Heart right ventricle (tissue), 16 donors: ENCODE measurements around the gene FAM13B. TPM values are rescaled to one million over a fixed set of nuclear protein-coding genes. Genes with fewer than 3 reads are reported as not detected.

Experiments used
- ATAC-seq, 8 donors: fragments of 200-7000 bp; cut with Tn5 transposase; one replicate each; pipeline ENCODE4 v1.9.1; 2020; ENCODE audit warnings: mild to moderate bottlenecking in 8 of 8, moderate library complexity in 8 of 8, moderate number of reproducible peaks in 1 of 8
- DNase-seq, 2 donors: peaks; one replicate each; pipeline ENCODE4 v3.0.0-alpha.2; 2020
- H3K27ac ChIP-seq, 10 donors: fragments of 200-600 bp; sonication (generic) in 2 of 10; one replicate each; pipeline versions ENCODE4 v1.5.0 to v1.8.0; 2020 to 2022; ENCODE audit warnings: mild to moderate bottlenecking in 3 of 10
- H3K27me3 ChIP-seq, 7 donors: fragments of 200-600 bp; one replicate each; pipeline ENCODE4 v1.8.0; 2021 to 2022; ENCODE audit warnings: mild to moderate bottlenecking in 2 of 7
- H3K36me3 ChIP-seq, 9 donors: fragments of 200-600 bp; sonication (generic) in 1 of 9; one replicate each; pipeline versions ENCODE4 v1.5.0 to v1.8.0; 2020 to 2022; ENCODE audit warnings: mild to moderate bottlenecking in 2 of 9
- H3K4me1 ChIP-seq, 9 donors: fragments of 200-600 bp; sonication (generic) in 1 of 9; one replicate each; pipeline versions ENCODE4 v1.5.0 to v1.8.0; 2020 to 2022; ENCODE audit warnings: mild to moderate bottlenecking in 4 of 9
- H3K4me3 ChIP-seq, 10 donors: fragments of 200-600 bp; sonication (generic) in 2 of 10; one replicate each; pipeline versions ENCODE4 v1.5.0 to v1.8.0; 2020 to 2022; ENCODE audit warnings: mild to moderate bottlenecking in 7 of 10, moderate library complexity in 2 of 10
- H3K9me3 ChIP-seq, 11 donors: fragments of 200-600 bp in 10 of 11; sonication (generic) in 2 of 11; one replicate each; pipeline versions ENCODE4 v1.5.0 to v1.8.0; 2013 to 2022; ENCODE audit warnings: mild to moderate bottlenecking in 2 of 11, control low read depth in 1 of 11, moderate library complexity in 1 of 11
- WGBS, 2 donors: extraction: QIAGEN DNeasy Blood & Tissue Kit; methylation state at CpG; one replicate each; pipeline ENCODE4 v1.1.7; 2013; ENCODE audit warnings: inconsistent platforms in 1 of 2; 5-methylcytosine and 5-hydroxymethylcytosine counted together
- intact Hi-C, 10 donors: fragments of 100-400 bp; cut with DNase I; formaldehyde crosslinking; loops; one replicate each; pipeline versions ENCODE4 v1.11.1 to v1.14.2; 2022
- polyA plus RNA-seq, 2 donors: library from polyadenylated mRNA; stranded (reverse); fragments of 200-250 nt; gene quantifications; one replicate each; pipeline ENCODE4 v1.2.3, GENCODE V29; 2013
- total RNA-seq, 10 donors: library from RNA; stranded (reverse); fragmentation: NEBNext Ultra II Directional in 3 of 10; extraction: Animal tissue kit (Norgen Biotek cat#: 25700) in 3 of 10; gene quantifications; one replicate each; pipeline versions ENCODE4 v1.2.1 to v1.2.4, GENCODE V29; 2021 to 2023
- TF ChIP-seq, protein P1 (sequence below), 9 donors: fragments of 200-600 bp; sonication (generic) in 2 of 9; IDR thresholded peaks; one replicate each; pipeline versions ENCODE4 v1.5.0 to v1.8.0; 2021 to 2022; ENCODE audit warnings: antibody characterized with exemption in 9 of 9, mild to moderate bottlenecking in 5 of 9, moderate library complexity in 1 of 9
- donor health status: Arrhythmogenic right ventricular cardiomyopathy.
- donor health status: ischemic (EF 13 %, LVEDD 7.1; RV severe dilation, severe dysfunction).
- donor health status: healthy with polysubstance abuse.
- donor health status: DM: no; HTN: yes; CAD: no.
- donor health status: DM: no; HTN: no; CAD: no.
- donor health status: ischemic (EF 25% LVEDD 6.9; RV normal size, moderate dysfunction).
- donor health status: ischemic (EF 25% LVEDD 5.7; RV mildly dilated, moderate dysfunction).
- donor health status: healthy.
- donor health status: DM: yes; HTN: yes; CAD: no.
- donor health status: Ischemic cardiomyopathy.
- donor health status: ischemic (EF 35%, LVEDD 5.7; RV mildly dilated, moderate dysfunction).
- donor health status: nonischemic (EF 11% LVEDD 7.7; RV severe dilation, severe dysfunction).
- donor health status: DM: yes; HTN: yes; CAD: no.
- donor health status: PGD.
- donor health status: ischemic (EF 29% LVEDD 5.4; RV normal size, mild dysfunction).
- donor health status: nonischemic (EF 23%, LVEDD 6.1; RV moderate dilation, normal function).

FAM13B gene
- total and polyA plus RNA-seq, 12 donors = 8.8 to 47.4 (median 31.6) TPM

DNA sequence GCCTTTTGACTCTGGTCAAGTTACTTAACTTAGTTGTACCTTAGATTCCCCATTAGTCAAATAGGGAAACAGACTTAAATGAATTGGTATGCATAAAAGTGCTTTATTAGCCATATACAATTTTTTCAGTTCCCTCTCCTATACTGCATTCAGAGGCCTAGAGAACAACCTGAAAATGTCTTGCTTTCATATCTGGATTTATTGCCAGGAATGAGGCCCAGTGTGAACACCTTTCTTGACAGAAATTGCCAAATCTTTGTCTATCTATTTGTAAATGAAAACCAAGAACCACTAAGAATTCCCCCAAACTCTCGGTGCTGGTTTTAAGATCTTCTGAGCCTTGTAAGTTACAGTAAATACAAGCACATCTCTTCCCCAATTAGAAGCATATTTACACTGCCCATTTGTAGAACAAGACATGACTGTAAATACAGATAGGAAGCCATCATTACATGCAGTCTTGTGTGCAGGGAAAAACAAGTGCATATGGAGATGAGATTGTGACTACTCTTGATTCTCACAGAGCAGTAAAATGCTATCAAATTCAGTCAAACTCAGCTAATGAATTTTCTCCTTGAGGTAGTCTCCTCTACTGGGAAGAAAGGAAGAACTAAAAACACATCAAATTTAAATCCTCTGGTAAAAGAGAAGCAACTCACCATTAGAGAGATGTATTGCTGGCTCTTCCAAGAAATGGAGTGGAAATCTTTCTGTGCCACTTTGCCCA, 5.2 kb upstream of the FAM13B start:
- 93 to 98% methylated on average over 1 of the region's 1 CpG for WGBS, 2 donors
- H3K27me3 ChIP-seq = no peaks in the 10 kb centered on the region
- peaks cover 0 to 30% (median 16%) of the 10 kb centered on the region in 9 donors for H3K4me1 ChIP-seq
- DNase-seq (no peak), ATAC-seq (no peak)
- TF ChIP-seq, protein P1, sequence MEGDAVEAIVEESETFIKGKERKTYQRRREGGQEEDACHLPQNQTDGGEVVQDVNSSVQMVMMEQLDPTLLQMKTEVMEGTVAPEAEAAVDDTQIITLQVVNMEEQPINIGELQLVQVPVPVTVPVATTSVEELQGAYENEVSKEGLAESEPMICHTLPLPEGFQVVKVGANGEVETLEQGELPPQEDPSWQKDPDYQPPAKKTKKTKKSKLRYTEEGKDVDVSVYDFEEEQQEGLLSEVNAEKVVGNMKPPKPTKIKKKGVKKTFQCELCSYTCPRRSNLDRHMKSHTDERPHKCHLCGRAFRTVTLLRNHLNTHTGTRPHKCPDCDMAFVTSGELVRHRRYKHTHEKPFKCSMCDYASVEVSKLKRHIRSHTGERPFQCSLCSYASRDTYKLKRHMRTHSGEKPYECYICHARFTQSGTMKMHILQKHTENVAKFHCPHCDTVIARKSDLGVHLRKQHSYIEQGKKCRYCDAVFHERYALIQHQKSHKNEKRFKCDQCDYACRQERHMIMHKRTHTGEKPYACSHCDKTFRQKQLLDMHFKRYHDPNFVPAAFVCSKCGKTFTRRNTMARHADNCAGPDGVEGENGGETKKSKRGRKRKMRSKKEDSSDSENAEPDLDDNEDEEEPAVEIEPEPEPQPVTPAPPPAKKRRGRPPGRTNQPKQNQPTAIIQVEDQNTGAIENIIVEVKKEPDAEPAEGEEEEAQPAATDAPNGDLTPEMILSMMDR (IDR thresholded peaks at IDR 0.05) = no peak
- no peak overlapping the region for H3K4me3 ChIP-seq
- no peaks in the 10 kb centered on the region for H3K9me3 ChIP-seq
- no peak overlapping the region for H3K27ac ChIP-seq
- intact Hi-C loops = loop anchor here in 7 of 10 donors (2.0 to 10.0 kb wide), 8 partner anchors 29 to 283 kb away; partner anchors contain the start of gene HNRNPA0 (in 1 of the 7)
- H3K36me3 ChIP-seq = no peaks in the 10 kb centered on the region

DNA sequence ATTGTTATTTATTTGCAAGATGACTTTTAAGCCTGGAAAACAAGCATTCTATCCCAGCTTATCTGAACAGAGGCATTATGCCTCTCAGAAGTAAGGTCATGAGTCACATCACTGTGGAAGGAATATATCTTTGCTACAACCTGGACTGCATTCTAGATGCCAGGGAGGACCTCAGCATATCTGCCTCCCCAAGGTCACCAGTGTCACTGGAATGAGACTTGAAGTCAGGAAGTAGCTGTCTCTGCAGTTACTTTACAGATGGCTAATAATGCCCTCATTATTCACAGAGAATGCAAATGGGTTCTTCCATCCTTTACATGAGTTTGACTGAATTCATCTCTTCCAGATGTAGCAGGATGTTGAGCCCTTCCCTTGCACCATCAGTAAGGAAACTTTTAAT, 4.4 kb upstream of the FAM13B start:
- ATAC-seq (no peak), DNase-seq (no peak)
- intact Hi-C loops = loop anchor here in 6 of 10 donors (2.0 to 10.0 kb wide), 7 partner anchors 32 to 282 kb away; partner anchors contain the start of gene HNRNPA0 (in 1 of the 6)
- Histone ChIP-seq H3K27me3 (no peaks in the 10 kb centered on the region), H3K36me3 (no peaks in the 10 kb centered on the region), H3K9me3 (no peaks in the 10 kb centered on the region), H3K4me1 (peaks cover 0 to 29% (median 16%) of the 10 kb centered on the region in 9 donors), H3K4me3 (no peak overlapping the region), H3K27ac (no peak overlapping the region)
- TF ChIP-seq, protein P1 (IDR thresholded peaks at IDR 0.05) = no peak

DNA sequence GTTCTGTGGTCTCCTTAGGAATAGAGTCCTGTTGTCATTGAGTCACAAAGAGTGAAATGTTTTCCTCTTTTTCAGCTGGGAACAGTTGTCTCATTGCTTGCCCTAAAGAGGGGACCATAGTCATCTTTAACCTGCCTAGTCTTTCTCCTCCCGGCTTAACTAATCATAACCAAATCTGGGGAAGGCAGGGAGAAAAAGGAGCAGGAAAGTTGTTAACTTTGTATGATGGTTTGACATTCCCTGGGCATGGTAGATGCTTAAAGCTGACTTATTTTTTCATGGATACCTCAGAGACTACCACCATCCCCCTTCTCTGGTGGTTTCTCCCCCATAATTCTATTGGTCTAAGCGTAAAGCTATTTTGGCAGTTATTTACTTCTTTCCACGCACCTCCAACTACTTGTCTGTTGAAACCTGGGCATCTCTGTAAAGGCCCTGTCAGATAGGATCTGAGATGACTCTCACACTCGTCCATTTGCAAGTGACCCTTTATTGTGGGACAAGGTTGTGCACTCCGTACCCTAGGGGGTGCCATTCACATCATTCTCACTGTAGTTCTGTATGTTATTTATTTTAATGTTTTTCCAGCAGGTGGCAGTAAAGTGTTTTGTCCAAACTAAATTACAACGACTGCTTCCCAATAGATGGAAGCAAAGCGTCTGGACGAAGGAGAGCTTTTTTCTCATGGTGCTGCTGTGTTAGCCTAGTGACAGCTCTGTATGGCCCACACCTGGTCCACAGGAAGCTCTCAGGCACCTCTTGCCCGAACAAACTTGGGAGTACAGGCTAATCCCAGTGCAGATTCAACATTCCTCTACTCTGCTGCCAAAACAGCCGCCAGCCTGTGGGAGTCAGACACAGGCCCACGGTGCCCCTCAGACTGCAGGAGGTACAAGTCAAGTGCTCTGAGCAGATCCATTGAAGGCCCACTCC, 3.0 kb upstream of the FAM13B start:
- ATAC-seq = peak; percentile 8 to 66 (median 55)
- Histone ChIP-seq H3K27me3 (no peaks in the 10 kb centered on the region), H3K4me1 (peaks cover 0 to 41% (median 25%) of the 10 kb centered on the region in 9 donors), H3K27ac (peak overlapping the region in 6 of 10 donors; percentile 9 to 51 (median 36)), H3K4me3 (no peak overlapping the region), H3K36me3 (no peaks in the 10 kb centered on the region), H3K9me3 (no peaks in the 10 kb centered on the region)
- peak in 1 of 2 donors; percentile 74 for DNase-seq
- 31 to 33% methylated on average over 11 of the region's 11 CpGs for WGBS, 2 donors
- intact Hi-C loops = loop anchor here in 7 of 10 donors (1.0 to 10.0 kb wide), 8 partner anchors 32 to 281 kb away; partner anchors contain the start of gene HNRNPA0 (in 1 of the 7)
- TF ChIP-seq, protein P1 (IDR thresholded peaks at IDR 0.05) = peak; percentile 54 to 94 (median 82)

DNA sequence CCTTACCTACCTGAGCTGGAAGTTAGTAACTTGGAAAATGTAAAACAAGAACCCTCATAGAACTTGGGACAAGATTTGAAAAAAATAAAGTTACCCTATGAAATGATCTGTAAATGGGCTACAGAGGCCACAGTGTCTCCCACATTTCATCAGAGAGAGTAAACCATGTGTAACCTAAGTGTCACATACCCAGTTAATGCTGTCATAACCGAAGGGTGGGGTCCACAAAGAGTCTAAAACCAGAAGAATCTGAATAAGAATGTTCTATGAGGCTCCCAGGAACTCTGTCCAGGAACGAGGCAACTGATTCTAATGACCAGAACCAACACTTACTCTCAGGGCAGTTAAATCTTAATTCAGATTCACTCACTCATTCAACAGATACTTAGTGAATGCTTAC, 1.0 kb upstream of the FAM13B start:
- DNase-seq (no peak), ATAC-seq (no peak)
- WGBS, 2 donors = 58 to 64% methylated on average over 2 of the region's 2 CpGs
- TF ChIP-seq, protein P1 (IDR thresholded peaks at IDR 0.05) = no peak
- intact Hi-C loops = loop anchor here in 3 of 10 donors (5.0 to 10.0 kb wide), 4 partner anchors 33 to 282 kb away; partner anchors contain the start of gene HNRNPA0 (in 2 of the 3)
- H3K4me1 ChIP-seq = peaks cover 0 to 61% (median 41%) of the 10 kb centered on the region in 9 donors
- no peaks in the 10 kb centered on the region for H3K36me3 ChIP-seq
- peak overlapping the region in 9 of 10 donors; percentile 97 to 100 (median 99) for H3K27ac ChIP-seq
- H3K9me3 ChIP-seq = no peaks in the 10 kb centered on the region
- peak overlapping the region in 4 of 10 donors; percentile 95 to 100 (median 98) for H3K4me3 ChIP-seq
- no peaks in the 10 kb centered on the region for H3K27me3 ChIP-seq
